Fibroblast of skin of right quadriceps (primary cell): Measurements from ENCODE around the gene ZNF423.

Source experiments
- DNase-seq: peaks from one replicate; pipeline ENCODE4 v3.0.0-alpha.2; 2013

Gene ZNF423

GRCh38 chr16:49443576-49443975 is 412.3 kb downstream of the ZNF423 start:
- no peak for DNase-seq

DNA sequence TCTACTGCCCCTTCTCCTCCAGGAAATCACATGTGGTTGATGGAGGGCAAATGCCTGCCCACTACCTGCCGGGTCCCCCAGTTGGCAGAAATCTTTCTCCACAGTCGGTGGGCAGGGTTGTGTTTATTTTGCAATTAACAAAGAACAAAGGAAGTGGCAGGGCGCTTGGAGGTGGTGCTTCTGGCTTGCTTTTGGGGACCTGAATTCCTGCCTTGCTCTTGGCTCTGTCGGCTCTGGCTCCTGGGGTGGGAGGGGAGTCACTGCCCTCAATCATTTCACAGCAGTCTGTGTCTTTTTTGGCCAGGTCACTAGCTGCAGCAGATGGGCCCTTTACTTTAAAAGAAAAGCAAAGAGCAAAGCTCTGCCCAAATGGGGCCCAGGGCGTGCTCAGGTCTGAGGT is 413.1 kb downstream of the ZNF423 start:
- no peak for DNase-seq

DNA sequence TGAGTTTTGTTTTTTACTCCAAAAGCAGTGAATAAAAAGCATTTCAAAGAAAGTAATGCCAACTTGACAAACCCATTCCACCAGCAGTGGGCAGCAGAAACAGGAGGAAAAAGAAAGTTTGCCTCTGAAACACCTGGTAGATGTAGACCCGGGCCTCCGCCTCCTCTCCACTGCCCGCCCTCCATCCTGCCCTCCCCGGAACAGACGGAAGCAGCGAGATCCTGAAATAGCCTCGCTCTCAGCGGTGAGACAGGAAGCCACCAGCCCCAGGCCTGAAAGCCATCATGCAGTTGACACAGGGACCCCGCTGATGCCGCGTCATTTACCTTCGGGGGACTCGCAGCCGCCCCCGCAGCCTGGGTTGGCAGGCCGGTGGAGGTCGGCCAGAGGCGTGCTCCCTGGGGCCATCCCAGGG is 414.5 kb downstream of the ZNF423 start:
- DNase-seq = no peak

DNA sequence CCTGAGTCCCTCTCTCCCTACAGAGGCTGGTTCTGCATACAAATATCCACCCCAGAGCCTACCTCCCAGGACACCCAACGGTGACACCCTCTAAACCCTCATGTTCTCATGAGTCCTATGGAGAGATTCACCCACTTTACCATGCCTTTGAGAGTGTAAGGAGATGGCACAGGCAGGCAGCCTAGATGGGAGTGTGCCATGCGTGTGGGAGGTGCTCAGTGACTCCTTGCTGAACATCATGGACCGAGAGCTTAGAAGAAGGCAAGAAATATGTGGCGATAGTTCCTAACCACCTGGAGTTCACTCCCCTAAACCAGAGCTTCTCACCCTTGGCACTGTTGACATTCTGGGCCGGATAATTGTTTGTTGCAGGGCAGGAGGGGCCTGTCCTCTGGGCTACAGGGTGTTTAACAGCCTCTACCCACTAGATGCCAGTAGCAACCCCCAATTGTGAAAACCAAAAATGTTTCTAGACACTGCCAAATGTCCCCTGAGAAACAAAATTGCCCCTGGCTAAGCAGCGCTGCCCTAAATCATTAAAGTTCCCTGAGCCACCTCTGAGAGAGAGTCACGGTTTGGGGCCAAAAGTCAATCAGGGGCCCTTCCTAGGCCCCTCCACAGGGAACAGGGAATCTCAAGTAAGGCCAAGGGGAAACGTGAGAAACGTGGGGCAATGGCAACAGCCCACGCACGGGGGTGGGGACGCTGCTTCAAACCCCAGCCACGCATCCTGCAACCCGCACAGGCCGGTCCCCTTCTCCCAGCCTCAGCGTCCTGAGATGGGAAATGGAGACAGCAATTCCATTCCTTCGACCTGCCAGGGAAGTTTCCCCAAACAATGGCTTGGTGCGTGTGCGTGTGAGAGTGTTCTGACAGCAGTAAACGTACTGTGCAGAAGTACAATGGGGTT is 415.5 kb downstream of the ZNF423 start:
- no peak for DNase-seq

DNA sequence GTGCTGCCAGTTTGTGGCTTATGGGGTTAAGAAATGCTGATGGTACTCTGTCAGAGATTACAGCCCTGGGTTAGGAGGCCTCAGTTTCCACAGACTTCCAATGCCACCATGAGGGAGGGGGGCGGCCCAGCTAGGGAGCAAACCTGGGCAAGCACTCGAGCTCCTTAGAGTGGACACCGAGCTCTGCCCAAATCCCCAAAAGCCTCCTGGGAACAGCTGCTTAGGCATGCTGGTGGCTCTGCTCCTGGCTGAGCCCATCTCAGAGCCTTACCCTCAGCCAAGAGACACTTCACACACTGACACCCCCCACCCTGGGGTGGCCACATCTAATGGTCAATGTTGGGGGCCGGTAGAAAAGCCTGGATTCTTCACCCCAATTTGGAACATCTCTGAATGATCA is 416.2 kb downstream of the ZNF423 start:
- DNase-seq = no peak

DNA sequence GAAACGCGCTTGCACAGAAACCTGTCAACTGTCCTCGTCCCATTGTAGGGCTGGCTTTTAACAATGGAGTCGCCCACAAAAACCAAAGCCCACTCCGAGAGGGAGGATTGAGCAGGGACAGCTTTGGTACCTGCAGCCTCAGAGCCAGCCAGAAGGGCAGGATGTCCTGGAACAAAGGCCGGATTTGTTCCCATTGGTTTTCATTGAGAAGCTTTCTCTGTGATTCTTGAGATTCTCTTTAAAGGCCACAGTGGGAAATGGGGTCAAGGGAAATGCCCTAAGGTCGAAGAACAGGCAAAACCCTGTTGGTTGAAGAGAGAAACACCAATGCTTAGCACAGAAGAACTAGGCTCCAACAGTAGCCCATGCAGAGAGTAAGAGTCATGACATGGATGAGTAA is 416.9 kb downstream of the ZNF423 start:
- no peak for DNase-seq
